ENCODE data around the gene KLHL33.

DNA sequence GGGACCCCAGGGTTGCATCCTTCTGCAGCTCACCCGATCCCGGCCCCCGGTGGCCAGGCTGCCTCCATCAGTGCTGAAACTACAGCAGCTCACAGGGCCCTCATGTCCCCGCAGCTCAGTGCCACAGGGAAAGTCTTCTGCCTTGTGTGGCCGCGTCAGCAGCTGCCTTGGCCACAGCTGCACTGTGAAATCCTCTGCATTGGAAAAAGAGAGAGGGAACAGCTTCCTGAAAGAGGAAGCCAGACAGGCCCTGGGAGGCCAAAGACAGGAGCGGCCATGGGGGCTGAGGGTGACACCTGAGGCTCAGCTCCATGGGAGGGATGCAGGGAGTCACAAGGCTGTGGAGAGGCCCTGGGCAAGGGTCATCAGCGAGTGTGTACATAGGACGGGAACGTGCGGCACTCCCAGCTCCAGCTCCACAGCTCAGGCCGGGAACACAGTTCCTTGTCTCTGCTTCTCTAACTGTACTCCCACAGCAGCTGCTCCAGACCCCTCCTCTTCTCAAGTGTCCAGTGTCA lies 59.8 kb downstream of the KLHL33 start:
- TF ChIP-seq, protein P1, sequence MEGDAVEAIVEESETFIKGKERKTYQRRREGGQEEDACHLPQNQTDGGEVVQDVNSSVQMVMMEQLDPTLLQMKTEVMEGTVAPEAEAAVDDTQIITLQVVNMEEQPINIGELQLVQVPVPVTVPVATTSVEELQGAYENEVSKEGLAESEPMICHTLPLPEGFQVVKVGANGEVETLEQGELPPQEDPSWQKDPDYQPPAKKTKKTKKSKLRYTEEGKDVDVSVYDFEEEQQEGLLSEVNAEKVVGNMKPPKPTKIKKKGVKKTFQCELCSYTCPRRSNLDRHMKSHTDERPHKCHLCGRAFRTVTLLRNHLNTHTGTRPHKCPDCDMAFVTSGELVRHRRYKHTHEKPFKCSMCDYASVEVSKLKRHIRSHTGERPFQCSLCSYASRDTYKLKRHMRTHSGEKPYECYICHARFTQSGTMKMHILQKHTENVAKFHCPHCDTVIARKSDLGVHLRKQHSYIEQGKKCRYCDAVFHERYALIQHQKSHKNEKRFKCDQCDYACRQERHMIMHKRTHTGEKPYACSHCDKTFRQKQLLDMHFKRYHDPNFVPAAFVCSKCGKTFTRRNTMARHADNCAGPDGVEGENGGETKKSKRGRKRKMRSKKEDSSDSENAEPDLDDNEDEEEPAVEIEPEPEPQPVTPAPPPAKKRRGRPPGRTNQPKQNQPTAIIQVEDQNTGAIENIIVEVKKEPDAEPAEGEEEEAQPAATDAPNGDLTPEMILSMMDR (IDR thresholded peaks at IDR 0.05), result no peak
- TF ChIP-seq REST (IDR thresholded peaks at IDR 0.05; ENCODE audit: insufficient read depth in 1 of 2, low read depth in 2 of 2, low read length in 1 of 2), result no peak

All from Panc1 (cell line).